ENCODE data around the gene KIF7.

DNA sequence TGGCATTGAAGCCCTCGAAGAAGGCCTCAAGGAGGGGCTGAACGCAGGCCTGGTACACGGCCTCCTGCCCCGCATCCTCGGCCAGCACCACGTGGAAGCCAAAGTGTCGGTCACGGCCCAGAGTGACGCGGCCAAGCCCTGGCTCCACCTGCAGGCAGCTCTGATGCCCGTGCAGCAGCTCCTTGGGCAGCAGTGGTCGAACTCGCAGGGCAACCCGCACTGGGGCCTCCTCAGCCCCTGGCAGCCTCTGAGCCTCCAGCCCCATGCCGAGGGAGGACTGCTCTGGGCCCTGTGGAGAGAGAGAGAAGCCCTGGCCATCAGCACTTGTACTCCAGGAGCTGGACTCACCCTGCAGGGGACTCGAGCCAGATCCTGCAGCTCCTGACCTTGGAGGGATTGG, 2.6 kb downstream of the KIF7 start:
- TF ChIP-seq, protein P1, sequence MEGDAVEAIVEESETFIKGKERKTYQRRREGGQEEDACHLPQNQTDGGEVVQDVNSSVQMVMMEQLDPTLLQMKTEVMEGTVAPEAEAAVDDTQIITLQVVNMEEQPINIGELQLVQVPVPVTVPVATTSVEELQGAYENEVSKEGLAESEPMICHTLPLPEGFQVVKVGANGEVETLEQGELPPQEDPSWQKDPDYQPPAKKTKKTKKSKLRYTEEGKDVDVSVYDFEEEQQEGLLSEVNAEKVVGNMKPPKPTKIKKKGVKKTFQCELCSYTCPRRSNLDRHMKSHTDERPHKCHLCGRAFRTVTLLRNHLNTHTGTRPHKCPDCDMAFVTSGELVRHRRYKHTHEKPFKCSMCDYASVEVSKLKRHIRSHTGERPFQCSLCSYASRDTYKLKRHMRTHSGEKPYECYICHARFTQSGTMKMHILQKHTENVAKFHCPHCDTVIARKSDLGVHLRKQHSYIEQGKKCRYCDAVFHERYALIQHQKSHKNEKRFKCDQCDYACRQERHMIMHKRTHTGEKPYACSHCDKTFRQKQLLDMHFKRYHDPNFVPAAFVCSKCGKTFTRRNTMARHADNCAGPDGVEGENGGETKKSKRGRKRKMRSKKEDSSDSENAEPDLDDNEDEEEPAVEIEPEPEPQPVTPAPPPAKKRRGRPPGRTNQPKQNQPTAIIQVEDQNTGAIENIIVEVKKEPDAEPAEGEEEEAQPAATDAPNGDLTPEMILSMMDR (IDR thresholded peaks at IDR 0.05; ENCODE audit: low read length): no peak
- no peak for TF ChIP-seq EZH2 (IDR thresholded peaks at IDR 0.05; ENCODE audit: borderline replicate concordance, low read length)

Measured in OCI-LY1 (cell line).